Astrocyte of the spinal cord (primary cell): ENCODE results near the gene USP49.
A peak's percentile ranks its signal among the peaks of the same experiment; 100 is the strongest.

Experiments used
- DNase-seq: peaks from one replicate; pipeline ENCODE4 v3.0.0; 2011; ENCODE audit warnings: low read depth, low spot score
- H3K4me3 ChIP-seq: 2 replicates; pipeline ENCODE4 v1.5.1; 2011; ENCODE audit warnings: low read depth, mild to moderate bottlenecking, low read length, moderate library complexity
- CTCF ChIP-seq: IDR thresholded peaks from 2 replicates; pipeline ENCODE4 v1.5.1; 2012; ENCODE audit warnings: low read depth, mild to moderate bottlenecking, low read length, inconsistent platforms
- in situ Hi-C: cut with HindIII; loops from 2 replicates; pipeline ENCODE4 v1.10.0; 2017; ENCODE audit warnings: low sequenced_read_pairs

The USP49 gene

DNA sequence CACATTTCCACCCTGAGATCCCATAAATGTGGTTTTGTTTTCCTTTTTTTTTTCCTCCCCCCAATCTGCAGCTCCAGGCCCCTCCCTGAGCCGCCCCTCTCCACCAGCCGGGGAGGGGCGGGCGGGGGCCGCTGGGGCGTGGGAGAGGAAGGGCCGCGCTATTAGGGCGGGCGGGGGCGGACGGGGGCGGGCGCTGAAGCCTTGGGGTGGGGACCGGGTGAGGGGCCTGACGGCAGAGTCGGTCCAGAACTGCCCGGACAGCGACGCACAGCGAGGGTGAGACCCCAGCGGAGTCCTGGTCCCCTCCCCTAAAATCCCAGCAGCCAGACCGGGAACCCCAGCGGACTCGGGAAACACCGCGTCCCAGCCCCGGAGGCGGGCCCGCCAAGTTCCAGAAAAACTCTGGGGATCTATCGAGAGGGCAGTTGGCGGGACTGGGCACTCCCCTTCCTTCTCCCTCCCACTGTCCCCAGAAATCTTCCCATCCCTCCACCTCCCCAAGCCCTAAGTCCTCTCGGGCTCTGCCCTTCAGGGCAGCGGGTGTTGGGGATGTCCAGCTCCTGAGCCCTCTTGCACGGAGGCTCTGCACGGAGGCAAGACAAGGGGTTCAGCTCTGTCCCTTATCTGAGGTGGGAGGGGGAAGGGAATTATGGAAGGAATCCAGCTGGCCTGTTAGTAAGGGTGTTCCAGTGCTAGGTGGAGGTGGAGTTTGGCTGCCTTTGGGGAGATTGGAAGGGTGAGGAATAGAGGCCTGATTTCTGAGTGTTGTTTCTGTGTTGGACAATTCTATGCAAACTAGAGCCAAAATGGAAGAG lies 114.4 kb downstream of the USP49 start, which contains the start of gene PRICKLE4:
TSS of gene PRICKLE4 (plus strand) at position 232 of the 815 bp plus-strand sequence. CDS start 2,692 bp downstream, outside the sequence.
- in situ Hi-C loops, result no loop called here
- peak within 1 kb of the TSS; percentile 65 for H3K4me3 ChIP-seq
- no peak for DNase-seq
- no peak for TF ChIP-seq CTCF

DNA sequence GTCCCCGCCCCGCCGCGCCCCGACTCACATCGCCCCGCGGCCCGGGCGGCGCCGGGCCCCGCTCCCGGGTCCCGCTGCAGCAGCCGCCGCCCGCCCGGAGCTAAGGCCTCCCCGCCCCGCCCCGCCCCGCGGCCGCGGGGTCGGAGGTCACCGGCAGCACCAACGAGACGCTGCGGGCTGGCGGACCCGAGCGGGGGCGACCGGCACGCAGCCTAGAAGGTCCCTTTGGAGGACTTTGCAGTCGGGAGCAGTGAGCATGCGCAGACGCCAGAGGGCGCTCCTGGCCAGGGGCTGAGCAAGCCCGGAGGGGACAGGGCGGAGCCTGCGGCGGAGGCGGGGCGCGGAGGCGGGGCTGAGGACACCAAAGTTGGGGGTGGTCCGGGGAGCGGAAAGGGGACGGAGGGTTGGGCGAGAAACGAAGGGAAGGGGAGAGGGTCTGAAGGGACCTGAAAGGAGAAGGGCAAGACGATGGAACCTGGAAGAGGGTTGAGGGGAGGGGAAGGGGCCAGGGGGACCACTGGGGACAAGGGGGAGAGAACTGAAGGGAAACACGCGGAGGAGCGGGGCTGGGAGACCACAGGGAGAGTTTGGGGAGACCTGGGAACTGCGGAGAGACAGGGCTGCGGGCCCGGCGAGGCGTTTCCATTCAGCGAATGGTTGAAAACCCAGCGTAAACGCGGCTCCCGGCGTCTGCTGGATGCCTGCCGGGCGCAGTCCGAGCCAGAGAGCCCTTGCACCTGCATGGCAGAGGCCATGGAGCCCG lies 115.2 kb downstream of the USP49 start, which contains the start of gene FRS3:
TSS of gene FRS3 (minus strand) at position 113 of the 763 bp plus-strand sequence. CDS start 2,913 bp downstream, outside the sequence.
- H3K4me3 ChIP-seq, result peak within 1 kb of the TSS; percentile 65
- peak; percentile 95 for DNase-seq
- peak; percentile 93 for TF ChIP-seq CTCF
- in situ Hi-C loops, result no loop called here

GRCh38 chr6:41779336-41779735 lies 115.8 kb downstream of the USP49 start:
- TF ChIP-seq CTCF, result no peak
- peak overlapping the region; percentile 65 for H3K4me3 ChIP-seq
- in situ Hi-C loops, result no loop called here
- DNase-seq, result no peak

- in situ Hi-C loops, result no loop called here
- no peak for DNase-seq
- H3K4me3 ChIP-seq, result peak overlapping the region; percentile 65
- no peak for TF ChIP-seq CTCF
Measured at GRCh38 chr6:41778895-41779294, 116.3 kb downstream of the USP49 start.

DNA sequence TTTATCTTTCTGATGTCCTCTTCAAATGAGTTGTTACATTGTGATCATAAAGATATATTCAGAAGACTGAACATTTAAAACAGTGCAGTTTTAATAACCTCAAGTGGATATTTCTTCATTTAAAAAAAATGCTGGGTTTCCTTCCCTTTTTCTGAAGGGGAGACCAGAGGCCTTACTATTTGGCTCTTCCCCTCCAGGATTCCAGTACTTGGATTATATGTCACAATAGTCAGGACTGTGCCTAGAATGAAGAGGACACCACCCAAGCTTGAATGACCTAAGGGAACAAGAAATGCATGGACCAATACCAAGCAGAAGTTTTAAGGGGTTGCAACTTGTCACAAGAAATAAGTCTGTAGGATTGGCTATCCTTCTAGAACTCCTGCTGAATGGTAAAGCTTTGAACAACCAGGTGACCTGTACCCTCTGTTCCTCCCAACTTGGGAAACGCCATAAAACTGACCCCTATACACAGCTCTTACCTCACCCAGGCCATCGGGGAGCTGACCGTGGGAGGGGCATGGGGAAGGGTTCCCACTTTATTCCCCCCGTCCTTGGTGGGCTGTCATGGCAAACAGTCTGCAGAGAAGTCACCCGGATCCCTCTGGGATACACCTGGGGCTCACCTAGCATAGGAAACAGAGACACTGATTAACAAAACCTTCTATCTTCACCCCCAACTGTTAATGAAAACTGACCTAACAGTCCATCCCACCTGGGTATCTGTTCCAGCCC lies 117.5 kb downstream of the USP49 start:
- H3K4me3 ChIP-seq, result no peak overlapping the region
- in situ Hi-C loops, result no loop called here
- DNase-seq, result no peak
- no peak for TF ChIP-seq CTCF

GRCh38 chr6:41775293-41775882 lies 119.8 kb downstream of the USP49 start:
- in situ Hi-C loops, result no loop called here
- no peak overlapping the region for H3K4me3 ChIP-seq
- no peak for TF ChIP-seq CTCF
- no peak for DNase-seq
